Activated T-cell treated with anti-CD3 and anti-CD28 coated beads, Interleukin-2, amount 50 U/mL, for 24 hours (primary cell): ENCODE data around the gene PCDHA4.
"Not testable (repeated sequence)": the region's sequence is repeated elsewhere in the genome, so short reads cannot be mapped to it uniquely, and the experiment has no call there.

Experiments
- DNase-seq: peaks from one replicate; pipeline ENCODE4 v3.0.0-alpha.2; 2020
- H3K27ac Mint-ChIP-seq: 2 replicates; pipeline ENCODE4 v1.8.0; 2020; ENCODE audit warnings: mild to moderate bottlenecking, mixed read lengths
- H3K27me3 Mint-ChIP-seq: 2 replicates; pipeline ENCODE4 v1.8.0; 2020; ENCODE audit warnings: mixed read lengths
- H3K36me3 Mint-ChIP-seq: 2 replicates; pipeline ENCODE4 v1.8.0; 2020; ENCODE audit warnings: low read depth, mixed read lengths
- H3K4me1 Mint-ChIP-seq: 2 replicates; pipeline ENCODE4 v1.8.0; 2020; ENCODE audit warnings: low read depth, mixed read lengths
- H3K4me3 Mint-ChIP-seq: 2 replicates; pipeline ENCODE4 v1.8.0; 2020; ENCODE audit warnings: mild to moderate bottlenecking, moderate library complexity, mixed read lengths
- H3K9me3 Mint-ChIP-seq: 2 replicates; pipeline ENCODE4 v1.8.0; 2020; ENCODE audit warnings: mixed read lengths

The PCDHA4 gene

DNA sequence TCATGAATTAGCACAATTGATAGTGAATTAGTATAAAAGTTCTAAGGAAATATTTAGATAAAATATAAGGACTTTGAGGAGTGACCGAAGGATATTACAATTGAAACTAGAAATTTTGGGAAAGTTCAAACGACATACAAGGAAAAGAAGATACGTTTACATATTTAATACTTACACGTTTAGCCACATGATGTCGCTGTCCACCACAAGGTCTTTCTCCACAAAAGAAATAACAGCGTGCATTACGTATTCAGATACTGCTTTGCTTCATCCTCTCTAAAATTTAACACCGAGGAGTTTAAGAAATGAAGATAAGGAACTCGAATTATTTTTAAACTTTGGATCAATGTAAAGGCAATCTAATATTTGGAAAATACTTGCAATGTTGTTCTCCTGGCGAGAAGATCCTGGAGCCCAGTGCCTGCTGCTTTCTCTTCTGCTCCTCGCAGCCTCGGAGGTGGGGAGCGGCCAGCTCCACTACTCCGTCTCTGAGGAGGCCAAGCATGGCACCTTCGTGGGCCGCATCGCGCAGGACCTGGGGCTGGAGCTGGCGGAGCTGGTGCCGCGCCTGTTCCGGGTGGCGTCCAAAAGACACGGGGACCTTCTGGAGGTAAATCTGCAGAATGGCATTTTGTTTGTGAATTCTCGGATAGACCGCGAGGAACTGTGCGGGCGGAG, 5.9 kb upstream of the PCDHA4 start, which contains the start of gene PCDHA3:
Gene PCDHA3, plus strand, starts transcription at position 242 of the 678 bp plus-strand sequence.
- H3K36me3 Mint-ChIP-seq = peaks cover 18% of the 10 kb centered on the region
- no peak within 1 kb of the TSS for H3K4me3 Mint-ChIP-seq
- H3K27ac Mint-ChIP-seq = peak within 1 kb of the TSS; percentile 22
- peaks cover 36% of the 10 kb centered on the region for H3K9me3 Mint-ChIP-seq
- DNase-seq = no peak
- peaks cover 53% of the 10 kb centered on the region for H3K27me3 Mint-ChIP-seq
- H3K4me1 Mint-ChIP-seq = no peaks in the 10 kb centered on the region

DNA sequence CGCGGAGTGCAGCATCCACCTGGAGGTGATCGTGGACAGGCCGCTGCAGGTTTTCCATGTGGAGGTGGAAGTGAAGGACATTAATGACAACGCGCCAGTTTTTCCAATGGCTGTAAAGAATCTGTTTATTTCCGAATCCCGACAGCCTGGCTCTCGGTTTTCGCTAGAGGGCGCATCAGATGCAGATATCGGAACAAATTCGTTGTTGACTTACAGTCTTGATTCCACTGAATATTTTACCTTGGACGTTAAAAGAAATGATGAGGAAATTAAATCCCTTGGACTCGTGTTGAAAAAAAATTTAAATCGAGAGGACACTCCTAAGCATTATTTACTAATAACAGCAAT, 5.4 kb upstream of the PCDHA4 start:
- Mint-ChIP-seq H3K36me3 (peaks cover 18% of the 10 kb centered on the region), H3K9me3 (peaks cover 34% of the 10 kb centered on the region), H3K4me1 (no peaks in the 10 kb centered on the region), H3K27me3 (peaks cover 57% of the 10 kb centered on the region), H3K4me3 (no peak overlapping the region), H3K27ac (peak overlapping the region; percentile 22)
- no peak for DNase-seq

DNA sequence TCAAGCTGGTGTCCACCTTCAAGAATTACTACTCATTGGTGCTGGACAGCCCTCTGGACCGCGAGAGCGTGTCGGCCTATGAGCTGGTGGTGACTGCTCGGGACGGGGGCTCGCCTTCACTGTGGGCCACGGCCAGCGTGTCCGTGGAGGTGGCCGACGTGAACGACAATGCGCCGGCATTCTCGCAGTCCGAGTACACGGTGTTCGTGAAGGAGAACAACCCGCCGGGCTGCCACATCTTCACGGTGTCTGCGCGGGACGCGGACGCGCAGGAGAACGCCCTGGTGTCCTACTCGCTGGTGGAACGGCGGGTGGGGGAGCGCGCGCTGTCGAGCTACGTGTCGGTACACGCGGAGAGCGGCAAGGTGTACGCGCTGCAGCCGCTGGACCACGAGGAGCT, 4.5 kb upstream of the PCDHA4 start:
- not testable (repeated sequence) for H3K27ac Mint-ChIP-seq, H3K4me1 Mint-ChIP-seq, DNase-seq, H3K4me3 Mint-ChIP-seq
- H3K36me3 Mint-ChIP-seq = peaks cover 20% of the 10 kb centered on the region
- peaks cover 37% of the 10 kb centered on the region for H3K9me3 Mint-ChIP-seq
- H3K27me3 Mint-ChIP-seq = peaks cover 65% of the 10 kb centered on the region

GRCh38 chr5:140802781-140803271, 4.0 kb upstream of the PCDHA4 start:
- peaks cover 40% of the 10 kb centered on the region for H3K9me3 Mint-ChIP-seq
- no peak overlapping the region for H3K4me3 Mint-ChIP-seq
- H3K27me3 Mint-ChIP-seq = peaks cover 70% of the 10 kb centered on the region

DNA sequence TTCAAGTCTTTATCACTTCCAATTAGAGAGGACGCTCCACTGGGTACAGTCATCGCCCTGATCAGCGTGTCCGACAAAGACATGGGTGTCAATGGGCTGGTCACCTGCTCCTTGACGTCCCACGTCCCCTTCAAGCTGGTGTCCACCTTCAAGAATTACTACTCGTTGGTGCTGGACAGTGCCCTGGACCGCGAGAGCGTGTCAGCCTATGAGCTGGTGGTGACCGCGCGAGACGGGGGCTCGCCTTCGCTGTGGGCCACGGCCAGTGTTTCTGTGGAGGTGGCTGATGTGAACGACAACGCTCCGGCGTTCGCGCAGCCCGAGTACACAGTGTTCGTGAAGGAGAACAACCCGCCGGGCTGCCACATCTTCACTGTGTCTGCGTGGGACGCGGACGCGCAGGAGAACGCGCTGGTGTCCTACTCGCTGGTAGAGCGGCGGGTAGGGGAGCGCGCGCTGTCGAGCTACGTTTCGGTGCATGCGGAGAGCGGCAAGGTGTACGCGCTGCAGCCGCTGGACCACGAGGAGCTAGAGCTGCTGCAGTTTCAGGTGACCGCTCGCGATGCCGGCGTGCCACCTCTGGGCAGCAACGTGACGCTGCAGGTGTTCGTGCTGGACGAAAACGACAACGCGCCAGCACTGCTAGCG, 1.5 kb downstream of the PCDHA4 start:
- H3K4me3 Mint-ChIP-seq, DNase-seq, H3K4me1 Mint-ChIP-seq, H3K36me3 Mint-ChIP-seq, H3K27ac Mint-ChIP-seq: not testable (repeated sequence)
- Mint-ChIP-seq H3K9me3 (peaks cover 38% of the 10 kb centered on the region), H3K27me3 (peaks cover 49% of the 10 kb centered on the region)

More at GRCh38 chr5:140802781-140803271, 4.0 kb upstream of the PCDHA4 start:
- no peak overlapping the region for H3K27ac Mint-ChIP-seq
- DNase-seq = no peak
- H3K4me1 Mint-ChIP-seq = peaks cover 3% of the 10 kb centered on the region
- peaks cover 20% of the 10 kb centered on the region for H3K36me3 Mint-ChIP-seq

DNA sequence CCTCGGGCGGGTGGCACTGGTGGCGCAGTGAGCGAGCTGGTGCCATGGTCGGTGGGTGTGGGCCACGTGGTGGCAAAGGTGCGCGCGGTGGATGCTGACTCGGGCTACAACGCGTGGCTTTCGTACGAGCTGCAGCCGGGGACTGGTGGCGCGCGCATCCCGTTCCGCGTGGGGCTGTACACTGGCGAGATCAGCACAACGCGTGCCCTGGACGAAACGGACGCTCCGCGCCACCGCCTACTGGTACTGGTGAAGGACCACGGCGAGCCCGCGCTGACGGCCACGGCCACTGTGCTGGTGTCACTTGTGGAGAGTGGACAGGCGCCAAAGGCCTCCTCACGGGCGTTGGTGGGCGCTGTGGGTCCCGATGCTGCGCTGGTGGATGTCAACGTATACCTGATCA, 2.0 kb downstream of the PCDHA4 start:
- Mint-ChIP-seq H3K27ac (no peak overlapping the region), H3K4me3 (no peak overlapping the region), H3K27me3 (peaks cover 44% of the 10 kb centered on the region), H3K4me1 (peaks cover 3% of the 10 kb centered on the region), H3K36me3 (peaks cover 2% of the 10 kb centered on the region), H3K9me3 (peaks cover 33% of the 10 kb centered on the region)
- DNase-seq = no peak

GRCh38 chr5:140821375-140822280, 14.8 kb downstream of the PCDHA4 start, which contains the start of gene PCDHA5:
Gene PCDHA5, plus strand, starts transcription at chr5:140821613.
- peak; percentile 32 for DNase-seq
- peaks cover 28% of the 10 kb centered on the region for H3K27me3 Mint-ChIP-seq
- H3K27ac Mint-ChIP-seq = no peak within 1 kb of the TSS
- H3K36me3 Mint-ChIP-seq = peaks cover 6% of the 10 kb centered on the region
- no peak within 1 kb of the TSS for H3K4me3 Mint-ChIP-seq
- H3K4me1 Mint-ChIP-seq = no peaks in the 10 kb centered on the region
- H3K9me3 Mint-ChIP-seq = peaks cover 17% of the 10 kb centered on the region

GRCh38 chr5:140822281-140822629, 15.4 kb downstream of the PCDHA4 start:
- H3K4me1 Mint-ChIP-seq = no peaks in the 10 kb centered on the region
- peaks cover 6% of the 10 kb centered on the region for H3K36me3 Mint-ChIP-seq
- H3K4me3 Mint-ChIP-seq = no peak overlapping the region
- no peak for DNase-seq
- H3K27ac Mint-ChIP-seq = no peak overlapping the region
- H3K27me3 Mint-ChIP-seq = peaks cover 34% of the 10 kb centered on the region
- H3K9me3 Mint-ChIP-seq = peaks cover 22% of the 10 kb centered on the region

DNA sequence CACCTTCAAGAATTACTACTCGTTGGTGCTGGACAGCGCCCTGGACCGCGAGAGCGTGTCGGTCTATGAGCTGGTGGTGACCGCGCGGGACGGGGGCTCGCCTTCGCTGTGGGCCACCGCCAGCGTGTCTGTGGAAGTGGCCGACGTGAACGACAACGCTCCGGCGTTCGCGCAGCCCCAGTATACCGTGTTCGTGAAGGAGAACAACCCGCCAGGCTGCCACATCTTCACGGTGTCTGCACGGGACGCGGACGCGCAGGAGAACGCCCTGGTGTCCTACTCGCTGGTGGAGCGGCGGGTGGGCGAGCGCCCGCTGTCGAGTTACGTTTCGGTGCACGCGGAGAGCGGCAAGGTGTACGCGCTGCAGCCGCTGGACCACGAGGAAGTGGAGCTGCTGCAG, 16.1 kb downstream of the PCDHA4 start:
- H3K27ac Mint-ChIP-seq, H3K4me1 Mint-ChIP-seq, H3K36me3 Mint-ChIP-seq, H3K4me3 Mint-ChIP-seq, DNase-seq: not testable (repeated sequence)
- peaks cover 34% of the 10 kb centered on the region for H3K27me3 Mint-ChIP-seq
- peaks cover 24% of the 10 kb centered on the region for H3K9me3 Mint-ChIP-seq

DNA sequence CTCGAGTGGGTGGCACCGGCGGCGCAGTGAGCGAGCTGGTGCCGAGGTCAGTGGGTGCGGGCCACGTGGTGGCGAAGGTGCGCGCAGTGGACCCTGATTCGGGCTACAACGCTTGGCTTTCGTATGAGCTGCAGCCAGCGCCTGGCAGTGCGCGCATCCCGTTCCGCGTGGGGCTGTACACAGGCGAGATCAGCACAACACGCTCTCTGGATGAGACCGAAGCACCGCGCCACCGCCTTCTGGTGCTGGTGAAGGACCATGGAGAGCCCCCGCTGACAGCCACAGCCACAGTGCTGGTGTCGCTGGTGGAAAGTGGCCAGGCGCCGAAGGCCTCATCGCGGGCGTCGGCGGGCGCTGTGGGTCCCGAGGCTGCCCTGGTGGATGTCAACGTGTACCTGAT, 16.6 kb downstream of the PCDHA4 start:
- Mint-ChIP-seq H3K27ac (no peak overlapping the region), H3K4me3 (no peak overlapping the region), H3K36me3 (peaks cover 12% of the 10 kb centered on the region), H3K4me1 (no peaks in the 10 kb centered on the region), H3K27me3 (peaks cover 37% of the 10 kb centered on the region), H3K9me3 (peaks cover 28% of the 10 kb centered on the region)
- no peak for DNase-seq

DNA sequence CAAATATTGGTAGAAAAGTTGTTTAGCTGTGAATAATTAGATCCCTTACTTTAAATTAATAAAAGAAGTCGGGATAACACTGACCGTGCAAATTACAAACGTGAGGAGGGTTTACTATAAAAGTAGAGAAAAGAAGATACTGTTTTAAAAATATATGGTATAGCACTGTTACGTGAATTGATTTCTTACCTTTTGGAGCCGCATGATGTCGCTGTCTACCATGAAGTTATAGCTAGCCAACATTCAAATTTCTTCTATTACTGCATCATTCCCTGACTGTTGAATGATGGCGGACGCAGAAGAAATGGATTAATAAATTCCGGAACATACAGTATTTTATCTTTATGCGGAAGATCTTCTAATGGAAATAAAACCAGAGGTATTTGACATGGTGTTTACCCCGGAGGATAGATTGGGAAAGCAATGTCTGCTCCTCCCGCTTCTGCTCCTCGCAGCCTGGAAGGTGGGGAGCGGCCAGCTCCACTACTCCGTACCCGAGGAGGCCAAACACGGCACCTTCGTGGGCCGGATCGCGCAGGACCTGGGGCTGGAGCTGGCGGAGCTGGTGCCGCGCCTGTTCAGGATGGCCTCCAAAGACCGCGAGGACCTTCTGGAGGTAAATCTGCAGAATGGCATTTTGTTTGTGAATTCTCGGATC, 21.0 kb downstream of the PCDHA4 start, which contains the start of gene PCDHA6:
Gene PCDHA6, plus strand, starts transcription at position 257 of the 658 bp plus-strand sequence. Its CDS starts 132 bp downstream, at position 389.
- Mint-ChIP-seq H3K27ac (no peak within 1 kb of the TSS), H3K4me3 (no peak within 1 kb of the TSS), H3K27me3 (peaks cover 58% of the 10 kb centered on the region), H3K4me1 (no peaks in the 10 kb centered on the region), H3K36me3 (peaks cover 14% of the 10 kb centered on the region), H3K9me3 (peaks cover 32% of the 10 kb centered on the region)
- no peak for DNase-seq

DNA sequence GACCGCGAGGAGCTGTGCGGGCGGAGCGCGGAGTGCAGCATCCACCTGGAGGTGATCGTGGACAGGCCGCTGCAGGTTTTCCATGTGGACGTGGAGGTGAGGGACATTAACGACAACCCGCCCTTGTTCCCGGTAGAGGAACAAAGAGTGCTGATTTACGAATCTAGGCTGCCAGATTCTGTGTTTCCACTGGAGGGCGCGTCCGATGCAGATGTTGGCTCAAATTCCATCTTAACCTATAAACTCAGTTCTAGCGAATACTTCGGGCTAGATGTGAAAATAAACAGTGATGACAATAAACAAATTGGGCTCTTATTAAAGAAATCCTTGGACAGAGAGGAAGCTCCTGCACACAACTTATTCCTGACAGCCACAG, 21.5 kb downstream of the PCDHA4 start:
- Mint-ChIP-seq H3K4me3 (no peak overlapping the region), H3K27me3 (peaks cover 62% of the 10 kb centered on the region), H3K4me1 (no peaks in the 10 kb centered on the region), H3K36me3 (peaks cover 14% of the 10 kb centered on the region), H3K9me3 (peaks cover 34% of the 10 kb centered on the region), H3K27ac (no peak overlapping the region)
- no peak for DNase-seq

GRCh38 chr5:140829511-140830501, 22.9 kb downstream of the PCDHA4 start:
- H3K9me3 Mint-ChIP-seq = peaks cover 40% of the 10 kb centered on the region
- H3K4me1 Mint-ChIP-seq, H3K4me3 Mint-ChIP-seq, H3K27ac Mint-ChIP-seq, DNase-seq: not testable (repeated sequence)
- peaks cover 15% of the 10 kb centered on the region for H3K36me3 Mint-ChIP-seq
- peaks cover 73% of the 10 kb centered on the region for H3K27me3 Mint-ChIP-seq
